Neural cell (in vitro differentiated cells): ENCODE data around the gene RASGEF1C. TPM values are rescaled to one million over a fixed set of nuclear protein-coding genes. Genes with fewer than 3 reads are reported as not detected.

Source experiments
- H2AFZ ChIP-seq: fragments of 200-600, 300-800 bp; sonication (generic), shearing (Covaris generic); 2 replicates; pipeline ENCODE4 v1.6.0; 2014; ENCODE audit warnings: low read depth, mild to moderate bottlenecking, antibody characterized with exemption, low read length, moderate library complexity
- H3F3A ChIP-seq: fragments of 200-600 bp; shearing (Covaris generic); 2 replicates; pipeline ENCODE4 v1.6.1; 2016; ENCODE audit warnings: mild to moderate bottlenecking, moderate library complexity, mixed read lengths, antibody characterized with exemption, low read length; ENCODE audit not compliant: insufficient read depth, poor library complexity, severe bottlenecking
- H3K27ac ChIP-seq: fragments of 200-600, 300-800 bp; sonication (generic), shearing (Covaris generic); 2 replicates; pipeline ENCODE4 v1.5.1; 2014; ENCODE audit warnings: mild to moderate bottlenecking, low read length, moderate library complexity
- H3K27me3 ChIP-seq: fragments of 300-800, 200-600 bp; sonication (generic), shearing (Covaris generic); 2 replicates; pipeline ENCODE4 v1.6.0; 2014; ENCODE audit warnings: mild to moderate bottlenecking, low read depth, low read length, moderate library complexity; ENCODE audit not compliant: insufficient read depth
- H3K36me3 ChIP-seq: fragments of 300-800, 200-600 bp; sonication (generic), shearing (Covaris generic); 2 replicates; pipeline ENCODE4 v1.5.1; 2014; ENCODE audit warnings: mild to moderate bottlenecking, antibody characterized with exemption, low read length, moderate library complexity; ENCODE audit not compliant: insufficient read depth
- H3K4me2 ChIP-seq: fragments of 300-800, 200-600 bp; sonication (generic), shearing (Covaris generic); 2 replicates; pipeline ENCODE4 v1.6.0; 2014; ENCODE audit warnings: mild to moderate bottlenecking, low read length
- H3K4me3 ChIP-seq: fragments of 300-800, 200-600 bp; sonication (generic), shearing (Covaris generic); 2 replicates; pipeline ENCODE4 v1.5.1; 2014; ENCODE audit warnings: mild to moderate bottlenecking, low read length, moderate library complexity
- H3K79me2 ChIP-seq: fragments of 200-600 bp; shearing (Covaris generic); replicated peaks from 2 replicates; pipeline ENCODE4 v1.6.0; 2014; ENCODE audit warnings: mild to moderate bottlenecking, low read length, moderate library complexity; ENCODE audit not compliant: insufficient read depth
- H3K9ac ChIP-seq: fragments of 300-800, 200-600 bp; sonication (generic), shearing (Covaris generic); 2 replicates; pipeline ENCODE4 v1.6.1; 2016; ENCODE audit warnings: mild to moderate bottlenecking, low read length, mixed read lengths
- H3K9me2 ChIP-seq: fragments of 200-600 bp; shearing (Covaris generic); 2 replicates; pipeline ENCODE4 v1.6.1; 2016; ENCODE audit warnings: mild to moderate bottlenecking, low read length, mixed read lengths; ENCODE audit not compliant: insufficient read depth
- H3K9me3 ChIP-seq: fragments of 200-600, 300-800 bp; sonication (generic), shearing (Covaris generic); 2 replicates; pipeline ENCODE4 v1.6.1; 2016; ENCODE audit warnings: mild to moderate bottlenecking, mixed run types, low read length, moderate library complexity, mixed read lengths
- H4K20me1 ChIP-seq: fragments of 200-600 bp; shearing (Covaris generic); 2 replicates; pipeline ENCODE4 v1.6.1; 2016; ENCODE audit warnings: mild to moderate bottlenecking, mixed run types; ENCODE audit not compliant: insufficient read depth
- EP300 ChIP-seq: fragments of 450-650 bp; conservative IDR thresholded peaks from 2 replicates; pipeline ENCODE4 v1.6.1; 2014; ENCODE audit warnings: antibody characterized with exemption, mild to moderate bottlenecking, moderate library complexity; ENCODE audit not compliant: poor library complexity, severe bottlenecking
- EZH2 ChIP-seq: fragments of 200-600, 300-800 bp; shearing (Covaris generic), sonication (generic); IDR thresholded peaks from 2 replicates; pipeline ENCODE4 v1.6.1; 2014; ENCODE audit warnings: antibody characterized with exemption, low read length, borderline replicate concordance, mild to moderate bottlenecking; ENCODE audit not compliant: insufficient read depth, poor library complexity, severe bottlenecking
- MXI1 ChIP-seq: fragments of 450-650 bp; conservative IDR thresholded peaks from 2 replicates; pipeline ENCODE4 v1.6.1; 2014; ENCODE audit warnings: antibody characterized with exemption, mild to moderate bottlenecking; ENCODE audit not compliant: poor library complexity, severe bottlenecking
- POLR2AphosphoS5 ChIP-seq: IDR thresholded peaks from 2 replicates; pipeline ENCODE4 v1.6.1; 2012
- RAD21 ChIP-seq: fragments of 450-650 bp; conservative IDR thresholded peaks from 2 replicates; pipeline ENCODE4 v1.6.1; 2014; ENCODE audit warnings: antibody characterized with exemption, mild to moderate bottlenecking, moderate library complexity
- SMC3 ChIP-seq: fragments of 450-650 bp; conservative IDR thresholded peaks from 2 replicates; pipeline ENCODE4 v1.6.1; 2014; ENCODE audit warnings: antibody characterized with exemption, mild to moderate bottlenecking, moderate library complexity; ENCODE audit not compliant: poor library complexity
- TAF1 ChIP-seq: IDR thresholded peaks from 2 replicates; pipeline ENCODE4 v1.6.1; 2012; ENCODE audit warnings: low read depth
- polyA plus RNA-seq: library from polyadenylated mRNA; depleted of rRNA; stranded (reverse); fragments of >200 nt; gene quantifications from 2 replicates; pipeline ENCODE4 v1.2.3, GENCODE V29; 2014
- TF ChIP-seq, protein P1 (sequence below): IDR thresholded peaks from 2 replicates; pipeline ENCODE4 v1.6.1; 2012; ENCODE audit warnings: borderline replicate concordance
- TF ChIP-seq, protein P2 (sequence below): fragments of 450-650 bp; IDR thresholded peaks from 2 replicates; pipeline ENCODE4 v1.5.1; 2014; ENCODE audit warnings: antibody characterized with exemption, mild to moderate bottlenecking, moderate library complexity; ENCODE audit not compliant: poor library complexity, severe bottlenecking

RASGEF1C gene
- polyA plus RNA-seq, 1 donor from 2014 or later: 5.3 TPM

DNA sequence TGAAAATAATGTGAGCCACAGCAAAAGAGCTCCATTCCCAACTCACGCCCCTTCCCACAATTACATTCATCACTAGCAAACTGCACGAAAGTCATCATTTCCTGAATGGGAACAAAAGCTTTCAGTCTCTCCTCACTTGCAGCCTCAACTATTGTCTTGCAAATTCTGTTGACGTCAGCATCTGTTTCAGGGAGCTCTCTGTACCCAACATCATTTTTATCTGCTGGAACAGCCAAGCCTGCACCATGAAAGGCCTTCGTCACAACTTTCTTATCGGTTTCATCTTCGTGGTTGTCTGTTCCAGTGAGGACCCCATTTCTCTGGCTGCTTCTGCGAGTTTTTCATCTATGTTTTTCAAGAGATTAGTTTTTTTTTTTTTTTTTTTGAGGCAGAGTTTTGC, 123.2 kb downstream of the RASGEF1C start:
- Histone ChIP-seq H3K79me2 (no peaks in the 10 kb centered on the region), H3K9ac (no peak overlapping the region), H3K9me2 (no peaks in the 10 kb centered on the region), H3K9me3 (no peaks in the 10 kb centered on the region), H2AFZ (no peak overlapping the region), H3K27me3 (no peaks in the 10 kb centered on the region), H4K20me1 (no peaks in the 10 kb centered on the region), H3K4me2 (no peak overlapping the region), H3K36me3 (no peaks in the 10 kb centered on the region), H3K4me3 (no peak overlapping the region), H3K27ac (no peak overlapping the region), H3F3A (no peaks in the 10 kb centered on the region)
- TF ChIP-seq SMC3 (no peak), POLR2AphosphoS5 (no peak), RAD21 (no peak), EZH2 (no peak), TAF1 (no peak), EP300 (no peak), MXI1 (no peak)
- TF ChIP-seq, protein P1, sequence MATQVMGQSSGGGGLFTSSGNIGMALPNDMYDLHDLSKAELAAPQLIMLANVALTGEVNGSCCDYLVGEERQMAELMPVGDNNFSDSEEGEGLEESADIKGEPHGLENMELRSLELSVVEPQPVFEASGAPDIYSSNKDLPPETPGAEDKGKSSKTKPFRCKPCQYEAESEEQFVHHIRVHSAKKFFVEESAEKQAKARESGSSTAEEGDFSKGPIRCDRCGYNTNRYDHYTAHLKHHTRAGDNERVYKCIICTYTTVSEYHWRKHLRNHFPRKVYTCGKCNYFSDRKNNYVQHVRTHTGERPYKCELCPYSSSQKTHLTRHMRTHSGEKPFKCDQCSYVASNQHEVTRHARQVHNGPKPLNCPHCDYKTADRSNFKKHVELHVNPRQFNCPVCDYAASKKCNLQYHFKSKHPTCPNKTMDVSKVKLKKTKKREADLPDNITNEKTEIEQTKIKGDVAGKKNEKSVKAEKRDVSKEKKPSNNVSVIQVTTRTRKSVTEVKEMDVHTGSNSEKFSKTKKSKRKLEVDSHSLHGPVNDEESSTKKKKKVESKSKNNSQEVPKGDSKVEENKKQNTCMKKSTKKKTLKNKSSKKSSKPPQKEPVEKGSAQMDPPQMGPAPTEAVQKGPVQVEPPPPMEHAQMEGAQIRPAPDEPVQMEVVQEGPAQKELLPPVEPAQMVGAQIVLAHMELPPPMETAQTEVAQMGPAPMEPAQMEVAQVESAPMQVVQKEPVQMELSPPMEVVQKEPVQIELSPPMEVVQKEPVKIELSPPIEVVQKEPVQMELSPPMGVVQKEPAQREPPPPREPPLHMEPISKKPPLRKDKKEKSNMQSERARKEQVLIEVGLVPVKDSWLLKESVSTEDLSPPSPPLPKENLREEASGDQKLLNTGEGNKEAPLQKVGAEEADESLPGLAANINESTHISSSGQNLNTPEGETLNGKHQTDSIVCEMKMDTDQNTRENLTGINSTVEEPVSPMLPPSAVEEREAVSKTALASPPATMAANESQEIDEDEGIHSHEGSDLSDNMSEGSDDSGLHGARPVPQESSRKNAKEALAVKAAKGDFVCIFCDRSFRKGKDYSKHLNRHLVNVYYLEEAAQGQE: no peak
- TF ChIP-seq, protein P2, sequence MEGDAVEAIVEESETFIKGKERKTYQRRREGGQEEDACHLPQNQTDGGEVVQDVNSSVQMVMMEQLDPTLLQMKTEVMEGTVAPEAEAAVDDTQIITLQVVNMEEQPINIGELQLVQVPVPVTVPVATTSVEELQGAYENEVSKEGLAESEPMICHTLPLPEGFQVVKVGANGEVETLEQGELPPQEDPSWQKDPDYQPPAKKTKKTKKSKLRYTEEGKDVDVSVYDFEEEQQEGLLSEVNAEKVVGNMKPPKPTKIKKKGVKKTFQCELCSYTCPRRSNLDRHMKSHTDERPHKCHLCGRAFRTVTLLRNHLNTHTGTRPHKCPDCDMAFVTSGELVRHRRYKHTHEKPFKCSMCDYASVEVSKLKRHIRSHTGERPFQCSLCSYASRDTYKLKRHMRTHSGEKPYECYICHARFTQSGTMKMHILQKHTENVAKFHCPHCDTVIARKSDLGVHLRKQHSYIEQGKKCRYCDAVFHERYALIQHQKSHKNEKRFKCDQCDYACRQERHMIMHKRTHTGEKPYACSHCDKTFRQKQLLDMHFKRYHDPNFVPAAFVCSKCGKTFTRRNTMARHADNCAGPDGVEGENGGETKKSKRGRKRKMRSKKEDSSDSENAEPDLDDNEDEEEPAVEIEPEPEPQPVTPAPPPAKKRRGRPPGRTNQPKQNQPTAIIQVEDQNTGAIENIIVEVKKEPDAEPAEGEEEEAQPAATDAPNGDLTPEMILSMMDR: no peak

DNA sequence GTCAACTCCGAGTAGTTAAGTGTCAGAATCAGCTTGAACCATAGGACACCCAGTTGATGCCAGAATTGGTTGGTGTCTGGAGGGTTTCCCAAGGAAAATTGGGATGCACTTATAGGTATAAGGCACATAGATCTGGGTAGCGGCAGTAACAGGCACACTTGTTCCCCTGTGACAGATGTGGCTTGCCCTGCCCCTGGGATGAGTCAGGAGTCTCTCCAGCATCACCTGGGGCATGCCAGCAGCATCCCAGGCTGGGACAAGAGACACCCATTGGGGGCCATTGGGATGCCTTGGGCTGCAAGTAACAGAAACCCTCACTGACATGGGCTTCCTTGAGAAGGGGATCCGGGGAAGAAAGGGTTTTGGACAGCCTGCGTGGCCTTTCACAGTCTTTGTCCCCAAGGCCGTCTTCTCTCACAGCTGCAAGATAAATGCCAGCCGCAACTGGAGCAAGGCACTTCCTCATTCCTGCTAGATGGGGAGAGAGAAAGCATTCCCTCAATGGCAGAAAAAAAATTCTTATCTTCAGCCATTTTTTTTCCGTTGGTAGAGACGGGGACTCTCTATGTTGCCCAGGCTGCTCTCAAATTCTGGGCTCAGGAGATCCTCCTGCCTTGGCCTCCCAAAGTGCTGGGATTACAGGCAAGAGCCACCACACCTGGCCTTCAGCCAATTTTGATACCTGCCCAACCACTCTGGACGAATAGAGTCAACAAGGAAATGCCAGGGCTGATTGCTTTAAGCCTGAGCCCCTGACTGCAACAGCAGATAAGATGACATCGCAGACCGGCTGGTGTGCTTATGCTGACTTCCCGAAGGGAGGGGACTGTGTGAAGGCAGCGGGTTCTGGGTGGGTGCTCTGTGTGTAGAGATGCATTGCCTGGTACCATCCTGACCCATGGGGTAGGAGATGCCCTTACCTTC, 124.1 kb downstream of the RASGEF1C start:
- Histone ChIP-seq H3K27ac (no peak overlapping the region), H3K4me2 (no peak overlapping the region), H3K27me3 (no peaks in the 10 kb centered on the region), H3K9me2 (no peaks in the 10 kb centered on the region), H4K20me1 (no peaks in the 10 kb centered on the region), H3K9me3 (no peaks in the 10 kb centered on the region), H3K79me2 (no peaks in the 10 kb centered on the region), H3K4me3 (no peak overlapping the region), H3K9ac (no peak overlapping the region), H2AFZ (no peak overlapping the region), H3F3A (no peaks in the 10 kb centered on the region), H3K36me3 (no peaks in the 10 kb centered on the region)
- TF ChIP-seq, protein P2: no peak
- TF ChIP-seq POLR2AphosphoS5: no peak
- TF ChIP-seq MXI1: no peak
- no peak for TF ChIP-seq EP300
- no peak for TF ChIP-seq TAF1
- TF ChIP-seq SMC3: no peak
- TF ChIP-seq EZH2: no peak
- TF ChIP-seq, protein P1: no peak
- no peak for TF ChIP-seq RAD21
